SK-N-SH (cell line): ENCODE measurements around the gene CSNK1D. TPM values are rescaled to one million over a fixed set of nuclear protein-coding genes. Genes with fewer than 3 reads are reported as not detected.

ENCODE experiments used
- CTCF ChIA-PET: fragments of 300-600, 350-600 bp; formaldehyde crosslinking; extraction: SDS; loops from one replicate; lab custom pipeline; 2021; lab: Yijun Ruan, JAX
- POLR2A ChIA-PET: fragments of 350-600 bp; sonication (Branson Sonifier 250); formaldehyde crosslinking; extraction: SDS; loops from one replicate; lab custom pipeline; 2020; ENCODE audit warnings: antibody characterized with exemption, inconsistent platforms; lab: Yijun Ruan, JAX
- DNase-seq: peaks from one replicate; pipeline ENCODE4 v3.0.0; 2012
- H2AFZ ChIP-seq: fragments of 200-600 bp; sonication (generic); 2 replicates; pipeline ENCODE4 v1.8.1; 2016; ENCODE audit warnings: antibody characterized with exemption, mild to moderate bottlenecking, low read depth
- H3F3A ChIP-seq: fragments of 200-600 bp; sonication (generic); replicated peaks from 2 replicates; pipeline ENCODE3; 2016; ENCODE audit warnings: antibody characterized with exemption, mild to moderate bottlenecking; ENCODE audit not compliant: insufficient read depth
- H3K27ac ChIP-seq, 2 experiments: fragments of 200-500 bp in 1 of 2; fragments of 200-600 bp in 1 of 2; sonication (Bioruptor generic) in 1 of 2; sonication (generic), shearing (Covaris generic) in 1 of 2; 2 replicates each; pipeline versions ENCODE4 v1.5.1 to v1.6.1; 2014 to 2016; ENCODE audit warnings: low read depth in 2 of 2, inconsistent platforms in 1 of 2, low read length in 1 of 2, mild to moderate bottlenecking in 1 of 2, mixed read lengths in 1 of 2
- H3K27me3 ChIP-seq: fragments of 200-600 bp; sonication (generic), shearing (Covaris generic); 2 replicates; pipeline ENCODE4 v1.6.1; 2016; ENCODE audit warnings: mixed run types; ENCODE audit not compliant: insufficient read depth
- H3K36me3 ChIP-seq, 2 experiments: fragments of 200-500 bp in 1 of 2; fragments of 200-600 bp in 1 of 2; sonication (Bioruptor generic) in 1 of 2; sonication (generic) in 1 of 2; replicated peaks in 1 of 2; 2 replicates each; pipeline versions ENCODE3 to v1.5.1; 2014 to 2016; ENCODE audit warnings: low read length in 1 of 2, mild to moderate bottlenecking in 1 of 2; ENCODE audit not compliant: insufficient read depth in 2 of 2, control insufficient read depth in 1 of 2
- H3K4me1 ChIP-seq, 2 experiments: fragments of 200-500 bp in 1 of 2; fragments of 200-600 bp in 1 of 2; sonication (Bioruptor generic) in 1 of 2; sonication (generic), shearing (Covaris generic) in 1 of 2; 2 replicates each; pipeline versions ENCODE4 v1.5.1 to v1.6.1; 2014 to 2016; ENCODE audit warnings: low read depth in 1 of 2, low read length in 1 of 2, mixed run types in 1 of 2; ENCODE audit not compliant: insufficient read depth in 2 of 2, control insufficient read depth in 1 of 2
- H3K4me2 ChIP-seq: fragments of 200-600 bp; sonication (generic), shearing (Covaris generic); 2 replicates; pipeline ENCODE4 v1.6.1; 2017; ENCODE audit warnings: mixed run types
- H3K4me3 ChIP-seq, 2 experiments: fragments of 200-500 bp in 1 of 2; fragments of 200-600 bp in 1 of 2; sonication (Bioruptor generic) in 1 of 2; sonication (generic), shearing (Covaris generic) in 1 of 2; 2 replicates each; pipeline versions ENCODE4 v1.5.1 to v1.8.1; 2014 to 2016; ENCODE audit warnings: low read depth in 2 of 2, inconsistent platforms in 1 of 2, low read length in 1 of 2, mild to moderate bottlenecking in 1 of 2, mixed read lengths in 1 of 2, moderate library complexity in 1 of 2
- H3K79me2 ChIP-seq: fragments of 200-600 bp; sonication (generic); 2 replicates; pipeline ENCODE4 v1.8.1; 2017; ENCODE audit warnings: mild to moderate bottlenecking; ENCODE audit not compliant: insufficient read depth
- H3K9ac ChIP-seq: fragments of 200-600 bp; sonication (generic); 2 replicates; pipeline ENCODE4 v1.6.1; 2017; ENCODE audit warnings: mixed run types
- H3K9me2 ChIP-seq: fragments of 200-600 bp; sonication (generic); 2 replicates; pipeline ENCODE4 v1.6.1; 2017; ENCODE audit warnings: mixed run types
- H3K9me3 ChIP-seq: fragments of 200-600 bp; sonication (generic); 2 replicates; pipeline ENCODE4 v1.6.1; 2017; ENCODE audit warnings: mixed run types, mild to moderate bottlenecking, moderate library complexity
- H4K20me1 ChIP-seq: fragments of 200-600 bp; sonication (generic); 2 replicates; pipeline ENCODE4 v1.6.1; 2017; ENCODE audit warnings: mild to moderate bottlenecking, mixed run types; ENCODE audit not compliant: insufficient read depth
- CHD2 ChIP-seq: fragments of 150-350 bp; IDR thresholded peaks from 2 replicates; pipeline ENCODE4 v1.6.1; 2018; ENCODE audit warnings: low read length; ENCODE audit not compliant: partially characterized antibody
- FOXM1 ChIP-seq: IDR thresholded peaks from 2 replicates; pipeline ENCODE4 v1.4.0; 2012; ENCODE audit warnings: low read depth, mild to moderate bottlenecking
- GABPA ChIP-seq: IDR thresholded peaks from 2 replicates; pipeline ENCODE4 v1.4.0; 2012; ENCODE audit warnings: low read depth, mild to moderate bottlenecking
- GATA2 ChIP-seq: sonication (generic); formaldehyde crosslinking; IDR thresholded peaks from 2 replicates; pipeline ENCODE4 v1.5.0; 2020; ENCODE audit warnings: mild to moderate bottlenecking, missing genetic modification reagents
- JUND ChIP-seq: IDR thresholded peaks from 2 replicates; pipeline ENCODE4 v1.4.0; 2012
- MEF2A ChIP-seq: IDR thresholded peaks from 2 replicates; pipeline ENCODE4 v1.4.0; 2012; ENCODE audit warnings: low read depth, borderline replicate concordance
- NFIC ChIP-seq: IDR thresholded peaks from 2 replicates; pipeline ENCODE4 v1.4.0; 2012; ENCODE audit warnings: borderline replicate concordance
- NRF1 ChIP-seq: IDR thresholded peaks from 2 replicates; pipeline ENCODE4 v1.6.1; 2012; ENCODE audit warnings: low read depth, mild to moderate bottlenecking, low read length
- RCOR1 ChIP-seq: fragments of 150-350 bp; IDR thresholded peaks from 2 replicates; pipeline ENCODE4 v1.6.1; 2017; ENCODE audit warnings: antibody characterized with exemption, low read length
- RXRA ChIP-seq: IDR thresholded peaks from 2 replicates; pipeline ENCODE4 v1.4.0; 2012; ENCODE audit warnings: low read depth, mild to moderate bottlenecking, borderline replicate concordance
- SMC3 ChIP-seq: IDR thresholded peaks from 2 replicates; pipeline ENCODE4 v1.6.1; 2012; ENCODE audit warnings: low read depth, low read length, improper control_type of control experiment
- TAF1 ChIP-seq: IDR thresholded peaks from 2 replicates; pipeline ENCODE4 v1.6.1; 2012; ENCODE audit warnings: low read depth, mild to moderate bottlenecking, low read length, moderate library complexity, borderline replicate concordance
- TCF12 ChIP-seq: IDR thresholded peaks from 2 replicates; pipeline ENCODE4 v1.4.0; 2012
- TEAD4 ChIP-seq: IDR thresholded peaks from 2 replicates; pipeline ENCODE4 v1.4.0; 2012; ENCODE audit warnings: mild to moderate bottlenecking, borderline replicate concordance; ENCODE audit not compliant: insufficient read depth
- YY1 ChIP-seq: IDR thresholded peaks from 2 replicates; pipeline ENCODE4 v1.4.0; 2012; ENCODE audit warnings: low read depth, mild to moderate bottlenecking
- WGBS: methylation state at CpG from one replicate; pipeline ENCODE4 v1.1.6; 2017; ENCODE audit warnings: low lambda C conversion rate; 5-methylcytosine and 5-hydroxymethylcytosine counted together
- polyA plus RNA-seq, 3 experiments: library from polyadenylated mRNA; depleted of rRNA; stranded (reverse); fragments of >200 nt; gene quantifications; 2 replicates each; pipeline ENCODE4 v1.2.3, GENCODE V29; 2012
- TF ChIP-seq, protein P1 (sequence below): IDR thresholded peaks from 2 replicates; pipeline ENCODE4 v1.4.0; 2012; ENCODE audit warnings: low read depth, borderline replicate concordance
- TF ChIP-seq, protein P2 (sequence below): IDR thresholded peaks from 2 replicates; pipeline ENCODE4 v1.4.0; 2012; ENCODE audit warnings: low read depth, borderline replicate concordance
- TF ChIP-seq, protein P3 (sequence below): IDR thresholded peaks from 2 replicates; pipeline ENCODE4; 2012

The CSNK1D gene
- polyA plus RNA-seq, 1 of the 3 experiments (the other 2 are of a cell fraction), result 216 TPM

DNA sequence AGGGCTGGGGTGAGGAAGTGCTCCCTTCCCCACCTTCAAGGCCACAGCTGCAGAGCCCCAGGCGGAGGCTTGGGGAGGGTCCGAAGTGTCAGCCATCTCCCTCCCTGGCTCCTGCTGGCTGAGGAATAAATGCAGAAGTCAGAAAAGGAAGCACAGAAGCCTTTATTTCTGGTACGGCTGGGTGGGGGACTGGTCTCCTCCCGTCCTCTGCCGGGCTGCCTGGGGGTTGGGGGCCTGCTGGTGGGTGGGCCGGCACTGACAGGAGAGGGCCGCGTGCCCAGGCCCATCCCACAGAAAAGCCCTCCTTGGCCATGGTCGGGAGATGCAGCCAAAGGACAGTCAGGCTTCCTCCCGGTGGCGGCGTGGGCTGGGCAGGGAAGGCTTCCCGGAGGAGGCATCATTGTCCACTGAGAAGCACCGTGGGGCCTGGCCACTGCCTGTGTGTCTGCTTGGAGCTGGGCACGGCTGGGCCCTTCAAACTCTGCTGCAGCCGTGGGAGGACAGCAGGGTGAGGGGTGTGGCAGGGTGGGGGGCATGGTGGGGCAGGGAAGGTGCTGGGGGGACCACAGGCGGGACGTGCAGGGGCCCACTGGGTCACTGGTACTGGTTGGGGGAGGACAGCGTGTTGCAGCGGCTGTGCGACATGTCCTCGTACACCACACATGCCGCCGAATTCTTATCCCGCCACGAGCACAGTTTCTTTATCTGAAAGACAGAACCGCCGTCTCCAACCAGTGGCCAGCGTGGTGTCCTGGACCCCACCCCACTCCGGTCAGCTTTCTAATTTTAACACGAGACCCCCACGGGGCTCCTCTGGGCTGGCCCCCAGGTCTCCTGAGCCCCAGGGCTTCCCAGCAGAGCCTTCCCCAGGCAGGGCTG is 41.5 kb upstream of the CSNK1D start:
- Histone ChIP-seq H3F3A (peaks cover 19% of the 10 kb centered on the region), H2AFZ (no peak overlapping the region), H3K36me3 (no peaks in the 10 kb centered on the region), H3K27ac (no peak overlapping the region), H3K27me3 (no peaks in the 10 kb centered on the region; the same call in 1 of the 2 replicates), H3K4me2 (no peak overlapping the region), H3K4me1 (peaks cover 0 to under 1% of the 10 kb centered on the region in 2 experiments; a peak in 1 of 4 replicates), H3K79me2 (no peaks in the 10 kb centered on the region), H4K20me1 (no peaks in the 10 kb centered on the region), H3K9me3 (no peaks in the 10 kb centered on the region), H3K4me3 (no peak overlapping the region), H3K9ac (no peak overlapping the region), H3K9me2 (no peaks in the 10 kb centered on the region)
- ChIA-PET POLR2A (no interaction called here), CTCF (interaction anchor here (1.1 to 2.5 kb wide), 3 partner anchors 13 to 79 kb away, joined by 4 to 13 read pairs (median 6); no protein-coding TSS in a partner anchor)
- 69% methylated on average over 22 of the region's 32 CpGs for WGBS
- DNase-seq, result no peak
- TF ChIP-seq RCOR1, result no peak
- TF ChIP-seq TCF12, result no peak
- no peak for TF ChIP-seq FOXM1
- TF ChIP-seq GATA2 (CRISPR knock-in tag), result no peak
- TF ChIP-seq NRF1, result no peak
- TF ChIP-seq, protein P1, sequence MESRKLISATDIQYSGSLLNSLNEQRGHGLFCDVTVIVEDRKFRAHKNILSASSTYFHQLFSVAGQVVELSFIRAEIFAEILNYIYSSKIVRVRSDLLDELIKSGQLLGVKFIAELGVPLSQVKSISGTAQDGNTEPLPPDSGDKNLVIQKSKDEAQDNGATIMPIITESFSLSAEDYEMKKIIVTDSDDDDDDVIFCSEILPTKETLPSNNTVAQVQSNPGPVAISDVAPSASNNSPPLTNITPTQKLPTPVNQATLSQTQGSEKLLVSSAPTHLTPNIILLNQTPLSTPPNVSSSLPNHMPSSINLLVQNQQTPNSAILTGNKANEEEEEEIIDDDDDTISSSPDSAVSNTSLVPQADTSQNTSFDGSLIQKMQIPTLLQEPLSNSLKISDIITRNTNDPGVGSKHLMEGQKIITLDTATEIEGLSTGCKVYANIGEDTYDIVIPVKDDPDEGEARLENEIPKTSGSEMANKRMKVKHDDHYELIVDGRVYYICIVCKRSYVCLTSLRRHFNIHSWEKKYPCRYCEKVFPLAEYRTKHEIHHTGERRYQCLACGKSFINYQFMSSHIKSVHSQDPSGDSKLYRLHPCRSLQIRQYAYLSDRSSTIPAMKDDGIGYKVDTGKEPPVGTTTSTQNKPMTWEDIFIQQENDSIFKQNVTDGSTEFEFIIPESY, result no peak
- TF ChIP-seq CHD2, result no peak
- no peak for TF ChIP-seq YY1
- TF ChIP-seq JUND, result no peak
- TF ChIP-seq, protein P2, sequence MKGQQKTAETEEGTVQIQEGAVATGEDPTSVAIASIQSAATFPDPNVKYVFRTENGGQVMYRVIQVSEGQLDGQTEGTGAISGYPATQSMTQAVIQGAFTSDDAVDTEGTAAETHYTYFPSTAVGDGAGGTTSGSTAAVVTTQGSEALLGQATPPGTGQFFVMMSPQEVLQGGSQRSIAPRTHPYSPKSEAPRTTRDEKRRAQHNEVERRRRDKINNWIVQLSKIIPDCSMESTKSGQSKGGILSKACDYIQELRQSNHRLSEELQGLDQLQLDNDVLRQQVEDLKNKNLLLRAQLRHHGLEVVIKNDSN, result no peak

DNA sequence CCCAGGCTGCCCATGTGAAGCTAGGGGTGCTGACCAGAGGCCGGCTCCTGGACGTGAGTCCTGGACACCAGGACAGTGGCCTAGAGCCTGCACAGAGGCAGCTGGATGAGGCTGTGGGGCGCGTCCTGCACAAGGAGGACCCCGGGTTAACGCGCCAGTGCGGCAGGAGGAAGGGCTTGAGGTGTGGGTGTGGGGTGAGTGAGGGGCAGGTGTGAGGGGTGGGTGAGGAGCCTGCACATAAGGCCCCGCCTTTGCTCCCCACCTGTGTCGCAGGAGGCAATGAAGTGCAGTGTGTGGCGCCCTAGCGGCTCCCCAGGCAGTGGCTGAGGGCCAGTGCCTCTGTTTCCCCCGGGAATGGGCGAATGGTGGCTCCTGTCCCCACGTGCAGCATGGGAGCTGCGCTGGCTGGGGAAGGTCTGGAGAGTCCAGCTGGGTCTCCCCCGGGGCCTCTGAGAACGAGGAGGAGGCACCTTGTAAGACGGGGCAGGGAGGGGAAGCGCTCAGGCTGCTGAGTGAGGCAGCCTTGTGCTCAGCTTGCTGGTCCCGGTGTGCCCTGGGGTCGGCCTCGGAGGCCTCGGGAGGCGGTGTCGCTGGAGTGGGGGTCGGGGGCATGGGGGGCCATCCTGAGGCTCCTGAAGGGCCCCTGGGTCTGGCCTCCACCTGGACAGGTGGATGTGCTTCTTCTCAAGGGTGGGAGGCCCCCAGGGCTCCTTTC is 40.7 kb upstream of the CSNK1D start:
- peak; percentile 46 for DNase-seq
- H3K9me3 ChIP-seq, result no peaks in the 10 kb centered on the region
- WGBS, result 79% methylated on average over 20 of the region's 27 CpGs
- no peaks in the 10 kb centered on the region for H3K9me2 ChIP-seq
- H3K36me3 ChIP-seq, result no peaks in the 10 kb centered on the region
- H3K9ac ChIP-seq, result no peak overlapping the region
- H3K4me1 ChIP-seq, result no peaks in the 10 kb centered on the region; a peak in 1 of 4 replicates
- POLR2A ChIA-PET, result no interaction called here
- peaks cover 11% of the 10 kb centered on the region for H3F3A ChIP-seq
- no peaks in the 10 kb centered on the region for H3K79me2 ChIP-seq
- H3K27ac ChIP-seq, result no peak overlapping the region
- CTCF ChIA-PET, result interaction anchor here (0.8 to 2.5 kb wide), 4 partner anchors 14 to 78 kb away, joined by 3 to 13 read pairs (median 5); no protein-coding TSS in a partner anchor
- no peak overlapping the region for H2AFZ ChIP-seq
- no peak overlapping the region for H3K4me3 ChIP-seq
- no peaks in the 10 kb centered on the region; the same call in 1 of the 2 replicates for H3K27me3 ChIP-seq
- H3K4me2 ChIP-seq, result no peak overlapping the region
- no peaks in the 10 kb centered on the region for H4K20me1 ChIP-seq
- TF ChIP-seq GATA2 (CRISPR knock-in tag) (no peak), TAF1 (no peak), FOXM1 (no peak), CHD2 (no peak), TEAD4 (no peak), YY1 (no peak), MEF2A (no peak), NFIC (no peak), GABPA (no peak), RXRA (no peak), SMC3 (no peak)
- TF ChIP-seq, protein P3, sequence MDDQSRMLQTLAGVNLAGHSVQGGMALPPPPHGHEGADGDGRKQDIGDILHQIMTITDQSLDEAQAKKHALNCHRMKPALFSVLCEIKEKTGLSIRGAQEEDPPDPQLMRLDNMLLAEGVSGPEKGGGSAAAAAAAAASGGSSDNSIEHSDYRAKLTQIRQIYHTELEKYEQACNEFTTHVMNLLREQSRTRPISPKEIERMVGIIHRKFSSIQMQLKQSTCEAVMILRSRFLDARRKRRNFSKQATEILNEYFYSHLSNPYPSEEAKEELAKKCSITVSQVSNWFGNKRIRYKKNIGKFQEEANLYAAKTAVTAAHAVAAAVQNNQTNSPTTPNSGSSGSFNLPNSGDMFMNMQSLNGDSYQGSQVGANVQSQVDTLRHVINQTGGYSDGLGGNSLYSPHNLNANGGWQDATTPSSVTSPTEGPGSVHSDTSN, result no peak
- TF ChIP-seq, protein P1, result no peak
- TF ChIP-seq, protein P2, result no peak
